ENCODE results near the gene RAD51B. TPM values are rescaled to one million over a fixed set of nuclear protein-coding genes. Genes with fewer than 3 reads are reported as not detected.

The RAD51B gene
- total and polyA plus RNA-seq, 8 donors = 10.8 to 18.3 (median 14.1) TPM

- H3K4me3 ChIP-seq = no peak overlapping the region
- H3K27me3 ChIP-seq = no peaks in the 10 kb centered on the region
- ATAC-seq (no peak), DNase-seq (no peak)
- no peaks in the 10 kb centered on the region for H3K9me3 ChIP-seq
- TF ChIP-seq, protein P1, sequence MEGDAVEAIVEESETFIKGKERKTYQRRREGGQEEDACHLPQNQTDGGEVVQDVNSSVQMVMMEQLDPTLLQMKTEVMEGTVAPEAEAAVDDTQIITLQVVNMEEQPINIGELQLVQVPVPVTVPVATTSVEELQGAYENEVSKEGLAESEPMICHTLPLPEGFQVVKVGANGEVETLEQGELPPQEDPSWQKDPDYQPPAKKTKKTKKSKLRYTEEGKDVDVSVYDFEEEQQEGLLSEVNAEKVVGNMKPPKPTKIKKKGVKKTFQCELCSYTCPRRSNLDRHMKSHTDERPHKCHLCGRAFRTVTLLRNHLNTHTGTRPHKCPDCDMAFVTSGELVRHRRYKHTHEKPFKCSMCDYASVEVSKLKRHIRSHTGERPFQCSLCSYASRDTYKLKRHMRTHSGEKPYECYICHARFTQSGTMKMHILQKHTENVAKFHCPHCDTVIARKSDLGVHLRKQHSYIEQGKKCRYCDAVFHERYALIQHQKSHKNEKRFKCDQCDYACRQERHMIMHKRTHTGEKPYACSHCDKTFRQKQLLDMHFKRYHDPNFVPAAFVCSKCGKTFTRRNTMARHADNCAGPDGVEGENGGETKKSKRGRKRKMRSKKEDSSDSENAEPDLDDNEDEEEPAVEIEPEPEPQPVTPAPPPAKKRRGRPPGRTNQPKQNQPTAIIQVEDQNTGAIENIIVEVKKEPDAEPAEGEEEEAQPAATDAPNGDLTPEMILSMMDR (IDR thresholded peaks at IDR 0.05) = no peak
- H3K4me1 ChIP-seq = peaks cover 11 to 19% of the 10 kb centered on the region in 2 donors
- intact Hi-C loops (cut with DNase I) = no loop called here
- no peaks in the 10 kb centered on the region for H3K36me3 ChIP-seq
- H3K27ac ChIP-seq = no peak overlapping the region
Observed at GRCh38 chr14:68653108-68653507, 833.5 kb downstream of the RAD51B start.

DNA sequence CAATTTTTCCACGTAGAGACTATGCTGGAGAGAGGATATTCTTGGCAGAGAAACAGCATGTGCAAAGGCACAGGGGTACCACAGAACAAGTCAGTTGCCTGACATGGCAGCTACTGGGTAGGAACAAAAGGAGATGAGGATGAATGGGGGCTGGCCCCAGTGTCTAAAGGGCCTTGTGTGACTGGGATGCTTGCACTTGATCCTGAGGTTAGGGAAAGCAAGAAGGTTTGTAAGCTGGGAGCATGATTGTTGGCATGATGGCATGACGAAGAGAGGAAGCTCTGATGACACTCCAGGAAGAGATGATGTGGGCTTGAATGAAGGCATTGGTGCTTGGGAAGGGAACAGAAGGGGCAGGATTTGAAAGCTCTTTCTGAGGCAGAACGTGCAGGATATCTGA is 834.2 kb downstream of the RAD51B start:
- H3K9me3 ChIP-seq = no peaks in the 10 kb centered on the region
- no peak for DNase-seq
- ATAC-seq = no peak
- peaks cover 12 to 20% of the 10 kb centered on the region in 2 donors for H3K4me1 ChIP-seq
- no peak overlapping the region for H3K4me3 ChIP-seq
- intact Hi-C loops (cut with DNase I) = no loop called here
- H3K36me3 ChIP-seq = no peaks in the 10 kb centered on the region
- H3K27me3 ChIP-seq = no peaks in the 10 kb centered on the region
- no peak overlapping the region for H3K27ac ChIP-seq
- TF ChIP-seq, protein P1 (IDR thresholded peaks at IDR 0.05) = no peak

DNA sequence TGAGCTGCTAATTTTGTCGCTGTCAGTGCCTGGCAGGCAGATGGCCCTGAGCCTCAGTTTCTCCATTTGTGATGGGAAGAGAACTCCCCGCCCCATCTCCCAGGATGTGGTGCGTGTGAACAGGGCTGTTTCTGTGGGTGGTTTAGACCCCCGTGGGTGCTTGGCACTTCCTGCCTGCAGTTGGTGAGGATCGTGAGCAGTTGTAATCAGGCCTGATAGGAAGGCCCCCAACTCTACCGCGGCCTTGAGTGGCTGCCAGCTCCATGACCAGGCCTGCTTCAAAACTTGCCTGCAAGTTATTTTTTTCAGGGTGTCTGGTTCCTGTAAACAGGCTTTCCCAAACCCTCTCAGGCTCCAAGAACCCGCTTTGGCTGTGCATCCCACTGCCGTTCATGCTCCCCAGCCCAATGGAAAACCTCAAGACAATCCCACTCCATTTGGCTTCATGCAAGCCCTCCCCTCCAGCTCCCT is 834.9 kb downstream of the RAD51B start:
- intact Hi-C loops (cut with DNase I) = no loop called here
- Histone ChIP-seq H3K27ac (no peak overlapping the region), H3K9me3 (no peaks in the 10 kb centered on the region), H3K4me1 (peaks cover 19 to 27% of the 10 kb centered on the region in 2 donors), H3K36me3 (no peaks in the 10 kb centered on the region), H3K27me3 (no peaks in the 10 kb centered on the region), H3K4me3 (no peak overlapping the region)
- TF ChIP-seq, protein P1 (IDR thresholded peaks at IDR 0.05) = no peak
- DNase-seq (peak in 1 of 4 donors; percentile 32), ATAC-seq (no peak)

GRCh38 chr14:68655021-68655831 is 835.6 kb downstream of the RAD51B start:
- Histone ChIP-seq H3K36me3 (no peaks in the 10 kb centered on the region), H3K27me3 (no peaks in the 10 kb centered on the region), H3K27ac (no peak overlapping the region), H3K9me3 (no peaks in the 10 kb centered on the region), H3K4me1 (peaks cover 21 to 28% of the 10 kb centered on the region in 2 donors), H3K4me3 (no peak overlapping the region)
- peak in 1 of 4 donors; percentile 52 for DNase-seq
- intact Hi-C loops (cut with DNase I) = no loop called here
- ATAC-seq = no peak
- TF ChIP-seq, protein P1 (IDR thresholded peaks at IDR 0.05) = no peak

GRCh38 chr14:68655911-68656316 is 836.3 kb downstream of the RAD51B start:
- Histone ChIP-seq H3K27me3 (no peaks in the 10 kb centered on the region), H3K27ac (no peak overlapping the region), H3K4me3 (no peak overlapping the region), H3K4me1 (peaks cover 21 to 28% of the 10 kb centered on the region in 2 donors), H3K36me3 (no peaks in the 10 kb centered on the region), H3K9me3 (no peaks in the 10 kb centered on the region)
- peak in 1 of 4 donors; percentile 28 for DNase-seq
- ATAC-seq = peak; percentile 30
- intact Hi-C loops (cut with DNase I) = no loop called here
- TF ChIP-seq, protein P1 (IDR thresholded peaks at IDR 0.05) = no peak

All from left lung (tissue), 10 donors.